Hematopoietic multipotent progenitor cell treated with erythropoietin and hydrocortisone succinate and interleukin-3 and kit ligand, for 15 days (in vitro differentiated cells): ENCODE results near the gene C16orf86.

ENCODE experiments used
- DNase-seq: peaks from one replicate; pipeline ENCODE4 v3.0.0-alpha.2; 2015; ENCODE audit warnings: low spot score

The C16orf86 gene

GRCh38 chr16:67653789-67654402, 12.7 kb upstream of the C16orf86 start:
- DNase-seq = no peak

- DNase-seq = no peak
Measured at GRCh38 chr16:67654403-67654911, 12.2 kb upstream of the C16orf86 start.

- DNase-seq = no peak
Measured at GRCh38 chr16:67655363-67655762, 11.3 kb upstream of the C16orf86 start.

GRCh38 chr16:67656344-67657016, 10.1 kb upstream of the C16orf86 start:
- DNase-seq = no peak

GRCh38 chr16:67657017-67657608, 9.5 kb upstream of the C16orf86 start:
- DNase-seq = no peak

GRCh38 chr16:67657751-67658518, 8.7 kb upstream of the C16orf86 start:
- no peak for DNase-seq

- DNase-seq = no peak
Measured at GRCh38 chr16:67658849-67659674, 7.6 kb upstream of the C16orf86 start.

GRCh38 chr16:67659675-67660563, 6.7 kb upstream of the C16orf86 start, which contains the start of gene ACD:
TSS of gene ACD (minus strand) at chr16:67660260. CDS start at chr16:67660220, 40 bp downstream.
- peak; percentile 94 for DNase-seq

GRCh38 chr16:67660564-67661028, 6.0 kb upstream of the C16orf86 start, which contains the start of gene PARD6A:
TSS of gene PARD6A (plus strand) at chr16:67660960. CDS start at chr16:67661039, 79 bp downstream.
- DNase-seq = peak; percentile 92

GRCh38 chr16:67661101-67661761, 5.4 kb upstream of the C16orf86 start:
- no peak for DNase-seq

- no peak for DNase-seq
Measured at GRCh38 chr16:67661886-67662652, 4.5 kb upstream of the C16orf86 start.

GRCh38 chr16:67662653-67663010, 4.0 kb upstream of the C16orf86 start:
- no peak for DNase-seq

GRCh38 chr16:67663151-67663876, 3.3 kb upstream of the C16orf86 start:
- no peak for DNase-seq

- DNase-seq = no peak
Measured at GRCh38 chr16:67663877-67664222, 2.8 kb upstream of the C16orf86 start.

- DNase-seq = no peak
Measured at GRCh38 chr16:67664258-67664657, 2.4 kb upstream of the C16orf86 start.

- DNase-seq = no peak
Measured at GRCh38 chr16:67664871-67665270, 1.7 kb upstream of the C16orf86 start.

GRCh38 chr16:67665598-67665997, 1.0 kb upstream of the C16orf86 start:
- DNase-seq = no peak

GRCh38 chr16:67666032-67666551, 522 bp upstream of the C16orf86 start:
- no peak for DNase-seq
